COR-L47 (cell line): Measurements from ENCODE around the gene LRRC38.
A peak's percentile ranks its signal among the peaks of the same experiment; 100 is the strongest.

Source experiments
- DNase-seq: peaks from one replicate; lab custom pipeline; 2025; lab: John Stamatoyannopoulos, UW

Gene LRRC38

DNA sequence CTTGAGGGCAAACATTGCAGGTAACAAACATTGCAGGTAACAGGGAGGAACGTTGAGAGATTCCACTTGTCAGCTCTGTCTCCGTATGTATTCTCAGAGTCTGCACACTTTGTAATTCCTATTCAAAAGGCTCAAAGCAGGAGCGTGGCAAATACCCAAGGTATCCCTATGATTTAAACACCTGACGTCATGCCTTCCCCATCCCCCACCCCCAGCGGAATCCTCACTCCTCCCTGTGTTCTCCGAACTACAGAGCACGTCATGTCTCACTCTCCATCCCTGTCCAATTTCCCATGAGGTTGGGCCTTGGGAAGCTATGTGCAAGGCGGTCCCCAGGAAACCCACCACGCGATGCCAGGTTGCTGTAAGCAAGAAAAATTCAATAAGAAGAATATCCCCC lies 2.8 kb upstream of the LRRC38 start:
- DNase-seq = no peak

DNA sequence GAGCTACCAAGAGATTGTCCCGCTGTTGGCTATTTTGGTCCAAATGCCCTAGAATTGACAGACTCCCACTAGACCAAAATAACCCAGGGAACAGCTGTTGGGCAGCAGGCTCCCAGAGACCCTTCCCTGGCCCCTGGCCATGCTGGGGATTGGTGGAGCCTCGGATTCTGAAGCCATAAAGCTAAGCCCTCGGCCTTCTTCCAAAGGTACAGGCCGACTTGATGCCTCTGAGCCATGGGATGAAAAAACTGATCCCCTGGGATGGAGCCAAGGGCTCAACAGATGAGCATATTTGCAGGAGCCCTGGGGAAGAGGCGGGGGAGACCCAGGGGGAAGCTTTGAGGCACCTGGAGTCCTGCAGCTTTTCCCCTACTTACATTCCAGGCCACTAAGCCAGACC lies 1.0 kb upstream of the LRRC38 start:
- no peak for DNase-seq

GRCh38 chr1:13513063-13513894 lies 524 bp downstream of the LRRC38 start:
- DNase-seq = no peak

GRCh38 chr1:13512472-13512871 lies 1.3 kb downstream of the LRRC38 start:
- DNase-seq = no peak

DNA sequence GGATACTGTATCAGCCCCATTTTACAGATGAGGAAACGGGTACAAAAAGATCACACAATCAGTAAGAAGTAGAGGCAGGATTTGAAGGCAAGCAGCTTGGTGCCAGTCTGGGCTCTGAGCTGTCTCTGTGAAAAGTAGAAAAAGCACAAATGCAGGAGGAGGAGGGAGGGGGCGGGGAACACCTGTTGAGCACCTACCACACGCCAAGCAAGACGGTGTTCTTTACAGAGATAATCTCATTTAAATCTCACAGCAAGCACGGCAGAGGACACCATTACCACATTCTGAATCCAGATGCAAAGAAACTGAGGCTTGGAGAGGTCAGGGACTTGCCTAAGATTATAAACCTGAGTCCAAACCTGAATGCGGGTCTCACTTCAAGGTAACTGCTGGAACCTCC lies 3.3 kb downstream of the LRRC38 start:
- no peak for DNase-seq

DNA sequence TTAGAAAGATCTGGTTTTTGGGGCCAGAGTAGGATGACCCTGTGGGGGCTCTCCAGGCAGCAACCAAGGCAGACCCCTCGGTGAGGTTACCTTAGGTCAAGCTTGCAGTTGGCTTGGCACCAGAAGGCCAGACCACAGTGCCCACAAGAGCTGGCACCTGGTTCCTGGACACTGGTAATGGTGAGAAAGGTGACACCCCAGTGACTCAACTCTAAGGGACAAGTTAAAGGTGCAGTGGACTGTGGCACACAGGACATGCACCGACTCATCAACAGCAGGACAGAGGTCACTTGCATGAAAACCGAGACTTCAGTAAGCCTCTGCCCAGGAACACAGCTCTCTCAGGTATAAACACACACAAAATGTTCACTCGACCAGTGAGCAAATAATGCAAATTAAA lies 6.7 kb downstream of the LRRC38 start:
- no peak for DNase-seq

- DNase-seq = no peak
These were observed 8.8 kb downstream of the LRRC38 start for GRCh38 chr1:13505020-13505419.

- no peak for DNase-seq
These were observed 13.0 kb downstream of the LRRC38 start for GRCh38 chr1:13500806-13501205.

DNA sequence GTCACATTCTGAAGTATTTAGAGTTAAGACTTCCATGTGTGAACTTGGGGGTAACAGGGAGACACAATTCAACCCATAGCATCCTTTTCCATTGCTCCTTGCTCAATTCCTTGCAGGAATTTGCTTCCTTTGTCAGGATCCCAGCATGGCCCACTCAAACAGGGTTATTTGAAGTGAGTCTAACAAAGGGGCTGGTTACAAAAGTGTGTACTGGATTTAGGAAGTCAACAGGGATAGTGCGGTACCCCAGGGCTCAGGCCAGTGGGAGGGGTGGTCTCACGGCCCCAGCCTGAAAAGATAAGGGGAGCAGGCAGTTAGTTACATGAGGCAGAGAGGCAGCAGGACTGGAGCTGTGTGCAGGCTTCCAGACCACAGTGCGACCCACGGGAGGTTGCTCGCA lies 14.4 kb downstream of the LRRC38 start:
- no peak for DNase-seq

DNA sequence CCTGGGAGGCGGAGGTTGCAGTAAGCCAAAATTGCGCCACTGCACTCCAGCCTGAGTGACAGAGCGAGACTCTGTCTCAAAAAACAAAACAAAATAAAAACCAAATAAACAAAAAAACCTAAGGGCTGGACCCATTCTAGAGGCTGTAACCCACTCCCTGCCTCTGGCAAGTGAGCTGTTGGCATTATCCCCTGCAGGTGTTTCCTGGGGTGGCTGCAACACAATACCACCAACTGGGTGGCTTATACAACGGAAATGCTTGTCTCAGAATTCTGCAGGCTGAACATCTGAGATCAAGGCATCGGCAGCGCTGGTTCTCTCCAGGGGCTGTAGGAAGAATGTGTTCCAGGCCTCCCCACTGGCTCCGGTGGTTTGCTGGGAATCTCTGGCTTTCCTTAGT lies 15.2 kb downstream of the LRRC38 start:
- DNase-seq = no peak

DNA sequence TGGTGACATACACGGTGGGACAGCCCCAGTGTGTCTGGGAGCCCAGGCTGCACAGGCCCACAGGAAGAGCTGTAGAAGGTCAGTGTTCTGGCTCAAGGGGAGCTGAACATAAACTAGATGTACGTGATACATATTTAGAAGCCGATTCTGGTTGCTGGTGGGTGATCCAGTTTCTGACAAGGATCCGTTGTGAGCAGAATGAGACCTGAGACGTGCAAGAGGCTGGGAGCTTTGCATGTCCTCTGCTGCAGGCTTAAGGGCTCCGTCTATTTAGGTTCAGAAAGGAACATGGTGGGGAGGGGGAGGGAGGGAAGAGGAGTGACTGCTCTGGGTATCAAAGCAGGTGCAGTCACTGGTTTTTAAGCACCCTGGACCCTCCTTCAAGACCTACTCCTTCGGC lies 18.6 kb downstream of the LRRC38 start:
- no peak for DNase-seq

DNA sequence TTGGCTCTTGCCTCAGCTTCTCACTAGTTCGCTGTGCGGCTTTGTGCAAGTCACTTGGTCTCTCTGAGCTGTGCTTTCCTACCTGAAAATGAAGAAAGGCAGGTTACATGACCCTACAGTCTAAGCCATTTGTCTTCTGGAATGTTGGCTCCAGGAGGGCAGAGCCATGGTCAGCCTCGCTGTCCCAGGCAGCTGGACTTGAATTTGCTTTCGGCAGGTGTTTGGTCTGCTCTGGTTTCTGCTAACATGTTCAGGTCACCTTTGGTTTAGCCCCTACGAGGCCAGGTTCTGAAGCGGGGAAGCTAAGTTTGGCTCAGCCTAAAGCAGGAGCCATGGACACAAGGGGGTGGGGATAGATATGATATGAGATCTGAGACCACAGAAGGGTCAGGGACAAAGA lies 19.1 kb downstream of the LRRC38 start:
- DNase-seq = no peak

GRCh38 chr1:13494025-13494424 lies 19.8 kb downstream of the LRRC38 start:
- no peak for DNase-seq

DNA sequence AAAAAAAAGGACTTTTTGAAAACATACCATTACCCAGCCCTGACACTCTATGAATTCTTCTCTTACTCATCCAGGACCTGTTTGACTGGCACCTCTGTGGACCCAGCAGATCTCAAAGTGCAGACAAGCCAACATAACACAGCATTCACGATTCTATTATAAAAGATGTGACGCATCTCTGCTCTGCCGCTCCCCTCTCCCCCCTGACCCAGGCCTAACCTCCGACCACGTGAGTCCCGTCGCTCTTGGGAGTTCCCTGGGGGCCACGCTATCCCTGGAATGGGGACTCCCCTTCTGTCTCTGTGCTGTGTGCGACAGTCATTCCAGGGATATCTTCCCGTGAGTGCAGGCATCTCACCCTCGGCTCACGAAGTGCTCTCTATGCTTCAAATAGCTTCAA lies 21.1 kb downstream of the LRRC38 start:
- DNase-seq = no peak

DNA sequence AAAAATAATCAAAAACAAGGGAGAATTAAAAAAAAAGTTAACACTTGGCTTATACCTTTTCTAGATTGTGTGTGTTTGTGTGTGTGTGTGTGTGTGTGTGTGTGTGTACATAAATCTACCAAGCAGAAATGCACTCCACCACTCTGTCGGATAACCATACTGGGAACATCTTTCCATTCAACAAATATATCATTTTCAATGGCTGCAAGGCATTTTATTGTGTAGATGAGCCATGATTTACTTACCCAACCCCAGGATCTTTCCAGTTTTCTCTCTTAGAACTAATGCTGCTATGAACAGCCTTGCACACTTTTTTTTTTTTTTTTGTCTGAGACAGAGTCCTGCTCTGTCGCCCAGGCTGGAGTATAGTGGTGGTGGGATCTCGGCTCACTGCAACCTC lies 25.8 kb downstream of the LRRC38 start:
- DNase-seq = no peak

GRCh38 chr1:13487143-13487868 lies 26.5 kb downstream of the LRRC38 start:
- DNase-seq = no peak

DNA sequence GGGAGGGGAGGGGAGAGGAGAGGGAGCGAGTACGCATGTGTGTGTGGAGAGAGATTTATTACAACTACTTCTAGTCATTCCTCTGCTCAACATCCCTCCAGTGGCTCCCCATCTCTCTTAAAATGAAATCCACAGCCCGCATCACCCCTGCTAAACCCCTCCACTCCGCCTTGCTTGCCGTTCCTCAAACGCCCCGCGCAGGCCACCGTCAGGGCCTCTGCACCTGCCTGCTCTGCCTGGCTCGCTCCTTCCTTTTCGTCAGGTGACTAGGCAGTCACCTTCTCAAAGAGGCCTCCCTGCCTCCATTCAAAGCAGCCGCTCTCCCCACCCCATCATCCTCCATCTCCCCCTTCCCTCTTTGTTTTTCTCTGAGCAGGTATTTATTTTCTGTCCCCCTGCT lies 29.9 kb downstream of the LRRC38 start:
- DNase-seq = no peak

GRCh38 chr1:13482600-13482999 lies 31.2 kb downstream of the LRRC38 start:
- no peak for DNase-seq

- no peak for DNase-seq
These were observed 34.5 kb downstream of the LRRC38 start for GRCh38 chr1:13479171-13479856.

DNA sequence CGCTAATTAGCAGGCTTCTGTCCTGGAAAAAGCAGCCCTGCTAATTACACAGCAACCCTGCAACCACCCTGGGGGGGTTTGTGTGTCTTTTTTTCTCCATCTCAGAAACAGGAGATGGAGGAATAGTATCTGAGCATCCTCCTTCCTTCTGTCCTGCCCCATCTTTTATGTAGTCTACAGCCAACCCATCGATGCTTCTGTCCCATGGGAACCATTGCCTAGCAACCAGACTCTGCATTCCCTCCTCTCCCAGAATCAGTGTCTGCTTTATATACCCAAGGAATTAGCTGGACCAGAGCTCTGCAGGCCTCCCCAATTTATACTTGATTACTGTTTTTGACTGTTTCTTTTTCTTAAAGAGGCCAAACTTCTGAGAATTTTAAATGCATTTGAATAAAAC lies 35.1 kb downstream of the LRRC38 start:
- DNase-seq = no peak

DNA sequence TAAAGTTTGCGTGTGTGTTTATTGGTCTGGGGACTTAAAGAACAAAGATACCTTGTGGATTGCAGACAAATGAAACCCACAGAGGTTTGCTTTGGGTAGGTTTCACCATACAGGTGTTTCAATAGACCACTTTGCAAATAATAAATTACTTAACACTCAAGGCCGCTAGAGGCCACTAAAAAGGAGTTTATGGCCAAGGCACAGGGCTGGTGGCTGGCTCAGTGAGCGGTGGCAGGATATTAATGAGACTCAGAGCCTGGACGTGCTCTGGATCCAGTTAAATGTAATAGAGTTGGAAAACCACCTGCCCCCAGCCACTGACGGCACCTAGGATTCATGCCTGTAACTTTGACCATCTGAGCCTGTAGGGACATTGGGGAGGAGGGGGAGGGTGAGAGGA lies 44.5 kb downstream of the LRRC38 start:
- peak; percentile 4 for DNase-seq

GRCh38 chr1:13465515-13465914 lies 48.3 kb downstream of the LRRC38 start:
- no peak for DNase-seq

DNA sequence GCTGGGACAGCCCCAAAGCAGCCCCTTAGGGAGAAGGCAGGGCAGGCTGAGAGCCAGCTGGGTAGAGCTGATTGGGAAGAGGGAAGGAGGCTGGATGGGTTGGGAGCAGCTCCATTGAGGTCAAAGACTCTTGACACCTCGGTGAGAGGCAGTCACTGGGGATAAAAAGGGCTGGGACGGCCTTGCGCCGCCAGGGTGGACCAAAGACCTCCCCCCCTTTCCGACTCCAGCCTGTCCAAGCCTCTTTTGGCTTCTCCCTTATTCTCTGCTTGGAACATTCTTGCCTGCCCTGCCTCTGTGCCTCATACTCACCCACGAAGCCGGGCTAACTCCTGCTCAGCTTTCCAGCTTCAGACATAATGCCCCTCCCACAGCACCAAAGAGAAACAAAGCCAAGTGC lies 51.1 kb downstream of the LRRC38 start:
- DNase-seq = no peak
